NT2/D1 (cell line): ENCODE measurements around the gene IKZF2.

Source experiments
- DNase-seq: peaks from one replicate; pipeline ENCODE4 v3.0.0-alpha.2; 2011; ENCODE audit warnings: low read depth, low spot score
- H3K27me3 ChIP-seq: 2 replicates; pipeline ENCODE4 v1.6.0; 2011; ENCODE audit warnings: mild to moderate bottlenecking; ENCODE audit not compliant: insufficient read length, insufficient read depth
- H3K36me3 ChIP-seq: 2 replicates; pipeline ENCODE4 v1.6.1; 2011; ENCODE audit warnings: mild to moderate bottlenecking, low read length, mixed read lengths; ENCODE audit not compliant: insufficient read depth, insufficient read length
- H3K4me1 ChIP-seq: 2 replicates; pipeline ENCODE4 v1.5.1; 2011; ENCODE audit not compliant: insufficient read depth, insufficient read length
- H3K4me3 ChIP-seq: 2 replicates; pipeline ENCODE4 v1.5.1; 2011; ENCODE audit warnings: low read depth; ENCODE audit not compliant: insufficient read length
- H3K9ac ChIP-seq: 2 replicates; pipeline ENCODE4 v1.6.0; 2011; ENCODE audit warnings: low read depth; ENCODE audit not compliant: insufficient read length
- H3K9me3 ChIP-seq: 2 replicates; pipeline ENCODE4 v1.5.1; 2011; ENCODE audit warnings: mild to moderate bottlenecking, low read length; ENCODE audit not compliant: insufficient read depth
- SUZ12 ChIP-seq: IDR thresholded peaks from 2 replicates; pipeline ENCODE4 v1.6.1; 2011; ENCODE audit not compliant: insufficient read length, insufficient read depth; ENCODE audit errors: extremely low read depth
- YY1 ChIP-seq: IDR thresholded peaks from 2 replicates; pipeline ENCODE4 v1.6.1; 2011; ENCODE audit not compliant: insufficient read length, insufficient read depth
- ZNF274 ChIP-seq: IDR thresholded peaks from 2 replicates; pipeline ENCODE4 v1.6.1; 2011; ENCODE audit warnings: mild to moderate bottlenecking, low read depth, low read length

Gene IKZF2

DNA sequence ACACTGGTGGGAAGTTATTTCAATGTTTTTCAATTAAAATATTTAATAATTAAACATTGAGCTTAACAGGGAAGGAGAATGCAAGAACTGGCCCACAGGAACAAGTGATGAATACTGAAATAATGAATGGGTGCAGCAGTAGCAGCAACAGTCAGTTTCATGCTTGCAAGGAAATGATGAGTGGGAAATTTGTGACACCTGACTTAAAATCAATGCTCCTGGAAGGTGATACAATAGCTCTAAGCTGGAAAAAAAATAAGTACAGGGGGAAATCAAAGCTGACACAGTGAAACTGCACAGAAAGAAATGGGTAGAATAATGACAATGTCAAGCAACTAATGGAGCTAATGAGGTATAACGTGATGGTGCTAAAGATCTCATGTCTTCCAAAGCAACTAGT is 184.5 kb downstream of the IKZF2 start:
- TF ChIP-seq SUZ12 (no peak), ZNF274 (no peak), YY1 (no peak)
- no peak overlapping the region for H3K4me3 ChIP-seq
- H3K4me1 ChIP-seq: no peaks in the 10 kb centered on the region
- no peaks in the 10 kb centered on the region for H3K36me3 ChIP-seq
- no peaks in the 10 kb centered on the region for H3K27me3 ChIP-seq
- H3K9me3 ChIP-seq: no peaks in the 10 kb centered on the region
- DNase-seq: no peak
- no peak overlapping the region for H3K9ac ChIP-seq

DNA sequence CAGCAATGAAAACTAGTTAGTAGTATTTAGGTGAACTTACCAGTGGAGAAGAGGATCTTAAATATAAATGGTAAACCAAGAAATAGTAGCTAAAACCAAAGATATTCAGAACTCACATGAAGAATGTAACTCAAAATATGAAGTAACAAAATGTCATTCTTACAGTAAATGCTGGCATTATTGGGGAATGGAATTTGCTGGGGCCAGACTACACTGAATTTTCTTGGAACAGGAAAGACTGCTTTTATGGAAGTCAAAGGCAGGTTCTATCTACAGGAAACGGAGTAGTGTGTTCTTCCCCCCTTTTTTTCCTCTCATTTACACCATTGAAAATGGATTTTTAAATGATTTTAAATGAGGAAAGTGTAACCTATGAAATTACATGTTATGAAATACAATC is 188.7 kb downstream of the IKZF2 start:
- Histone ChIP-seq H3K4me3 (no peak overlapping the region), H3K9ac (no peak overlapping the region), H3K27me3 (no peaks in the 10 kb centered on the region), H3K36me3 (no peaks in the 10 kb centered on the region), H3K9me3 (no peaks in the 10 kb centered on the region), H3K4me1 (no peaks in the 10 kb centered on the region)
- DNase-seq: no peak
- TF ChIP-seq SUZ12: no peak
- TF ChIP-seq ZNF274: no peak
- no peak for TF ChIP-seq YY1

DNA sequence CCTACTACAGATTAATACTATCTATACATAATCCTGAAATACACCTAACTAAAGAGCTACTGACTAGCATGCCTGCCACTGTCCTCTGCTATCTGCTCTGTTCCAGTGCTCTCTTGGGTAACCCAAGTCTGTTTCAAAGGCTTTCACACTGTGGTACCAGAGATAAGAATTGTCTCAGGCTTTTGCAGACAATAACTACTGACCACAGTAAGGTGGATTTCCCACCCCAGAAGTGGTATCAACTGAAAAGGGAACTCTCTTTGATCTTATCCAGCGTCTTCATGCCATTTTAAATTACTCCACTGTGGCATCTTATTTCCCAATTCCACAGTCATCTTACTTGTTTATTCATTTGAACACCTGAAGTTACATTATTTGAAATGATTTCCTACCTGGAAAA is 190.2 kb downstream of the IKZF2 start:
- no peak overlapping the region for H3K9ac ChIP-seq
- H3K27me3 ChIP-seq: no peaks in the 10 kb centered on the region
- DNase-seq: no peak
- no peak overlapping the region for H3K4me3 ChIP-seq
- H3K4me1 ChIP-seq: no peaks in the 10 kb centered on the region
- no peak for TF ChIP-seq ZNF274
- no peak for TF ChIP-seq YY1
- TF ChIP-seq SUZ12: no peak
- no peaks in the 10 kb centered on the region for H3K9me3 ChIP-seq
- no peaks in the 10 kb centered on the region for H3K36me3 ChIP-seq

DNA sequence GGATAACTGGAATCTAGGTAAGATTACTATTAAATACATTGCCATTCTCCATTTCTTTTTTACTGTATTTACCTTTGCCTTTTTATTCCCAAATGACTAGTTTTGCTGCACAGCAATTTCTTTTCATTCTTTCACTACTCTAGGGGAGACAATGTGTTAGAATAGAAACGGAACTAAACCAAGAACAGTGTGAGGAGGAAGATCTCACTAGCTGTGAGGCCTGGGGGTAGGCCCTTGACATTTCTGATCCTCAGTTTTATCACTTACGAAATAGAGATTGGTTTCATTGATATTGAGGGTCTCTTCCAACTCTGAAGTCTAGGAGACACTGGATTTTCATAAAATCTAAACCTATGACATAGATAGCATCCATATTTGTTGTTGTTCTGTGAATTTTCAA is 191.1 kb downstream of the IKZF2 start:
- H3K4me3 ChIP-seq: no peak overlapping the region
- H3K9ac ChIP-seq: no peak overlapping the region
- H3K27me3 ChIP-seq: no peaks in the 10 kb centered on the region
- no peak for DNase-seq
- no peaks in the 10 kb centered on the region for H3K9me3 ChIP-seq
- no peak for TF ChIP-seq SUZ12
- TF ChIP-seq YY1: no peak
- TF ChIP-seq ZNF274: no peak
- no peaks in the 10 kb centered on the region for H3K4me1 ChIP-seq
- no peaks in the 10 kb centered on the region for H3K36me3 ChIP-seq

DNA sequence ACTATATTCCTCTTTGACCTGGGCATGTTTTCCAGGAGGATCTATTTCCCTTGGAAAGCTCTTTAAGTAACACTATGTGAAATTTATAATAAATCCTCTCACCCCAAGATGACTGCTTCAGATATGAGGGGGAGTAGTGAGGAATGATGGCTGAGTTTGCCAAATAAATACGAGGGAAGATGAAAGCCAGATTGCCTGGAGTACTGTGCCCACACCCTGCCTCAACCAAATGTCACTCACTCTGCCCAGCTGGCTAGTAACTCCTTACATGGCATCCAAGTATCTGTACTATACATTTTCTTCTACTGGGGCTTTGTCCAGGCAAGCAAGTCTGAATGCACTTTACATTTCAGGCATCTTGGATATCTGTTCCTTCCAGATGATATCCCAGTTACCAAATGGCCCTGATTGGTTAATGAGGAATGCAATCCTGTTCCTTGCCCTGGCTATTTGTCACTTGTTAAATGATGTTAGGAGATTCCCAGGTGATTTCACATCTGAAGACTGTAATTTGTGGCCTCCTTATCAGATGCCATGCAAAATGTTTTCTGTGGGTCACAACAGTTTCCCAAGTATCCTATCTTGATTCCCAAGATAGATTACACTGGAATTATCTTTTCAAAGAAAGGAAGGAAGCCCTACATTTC is 191.8 kb downstream of the IKZF2 start:
- no peaks in the 10 kb centered on the region for H3K9me3 ChIP-seq
- no peak for DNase-seq
- no peaks in the 10 kb centered on the region for H3K4me1 ChIP-seq
- no peak overlapping the region for H3K9ac ChIP-seq
- no peaks in the 10 kb centered on the region for H3K27me3 ChIP-seq
- no peaks in the 10 kb centered on the region for H3K36me3 ChIP-seq
- no peak overlapping the region for H3K4me3 ChIP-seq
- no peak for TF ChIP-seq ZNF274
- no peak for TF ChIP-seq YY1
- no peak for TF ChIP-seq SUZ12

DNA sequence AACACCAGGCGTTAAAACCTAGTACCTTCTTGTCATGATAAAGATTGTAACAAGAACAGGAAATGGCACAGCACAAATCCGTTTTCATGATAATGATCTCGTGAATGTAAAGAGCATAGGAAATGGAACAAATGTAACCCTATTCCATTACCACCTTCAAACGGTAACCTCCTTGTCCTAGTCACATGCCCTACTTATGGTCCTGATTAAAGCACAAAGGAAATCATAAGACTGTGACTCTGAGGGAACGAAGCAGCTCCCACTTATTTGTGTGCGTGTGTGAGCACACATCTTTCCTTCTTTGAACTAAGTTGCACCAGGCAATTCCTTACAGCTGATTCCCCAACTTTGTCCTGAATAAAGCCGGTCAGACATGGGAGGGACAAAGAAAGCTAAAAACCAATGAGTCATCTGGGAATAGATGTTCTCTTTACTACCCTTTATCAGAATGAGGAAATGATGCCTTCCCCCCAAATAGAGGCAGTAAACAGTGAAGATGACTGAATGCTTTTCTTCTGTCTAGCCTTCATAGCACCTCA is 192.6 kb downstream of the IKZF2 start:
- no peaks in the 10 kb centered on the region for H3K36me3 ChIP-seq
- no peak overlapping the region for H3K9ac ChIP-seq

DNA sequence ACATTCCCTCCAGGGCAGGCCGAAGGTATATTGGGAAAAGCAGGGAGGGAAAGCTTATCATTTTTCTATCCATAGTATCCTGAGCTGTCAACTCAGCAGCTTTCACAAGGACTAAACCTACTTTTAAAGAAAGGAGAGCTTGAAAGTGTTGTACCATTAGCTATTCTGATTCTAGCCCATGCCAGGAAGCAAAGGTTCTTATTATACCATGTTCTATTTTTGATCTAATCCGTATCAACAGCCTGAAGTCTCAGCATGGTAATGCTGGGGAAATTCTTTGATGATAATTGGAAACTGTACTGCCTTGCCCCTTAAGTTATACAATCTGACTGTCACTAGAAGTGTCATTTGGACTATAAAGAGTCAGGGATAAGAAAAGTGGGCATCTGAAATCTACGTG is 193.3 kb downstream of the IKZF2 start:
- no peaks in the 10 kb centered on the region for H3K36me3 ChIP-seq
- no peak overlapping the region for H3K9ac ChIP-seq
- no peaks in the 10 kb centered on the region for H3K4me1 ChIP-seq

More for the DNA sequence above, 192.6 kb downstream of the IKZF2 start:
- H3K4me3 ChIP-seq: no peak overlapping the region
- H3K27me3 ChIP-seq: no peaks in the 10 kb centered on the region
- no peaks in the 10 kb centered on the region for H3K4me1 ChIP-seq
- DNase-seq: no peak
- TF ChIP-seq YY1 (no peak), SUZ12 (no peak), ZNF274 (no peak)
- no peaks in the 10 kb centered on the region for H3K9me3 ChIP-seq

More for the DNA sequence above, 193.3 kb downstream of the IKZF2 start:
- Histone ChIP-seq H3K4me3 (no peak overlapping the region), H3K27me3 (no peaks in the 10 kb centered on the region), H3K9me3 (no peaks in the 10 kb centered on the region)
- TF ChIP-seq YY1 (no peak), SUZ12 (no peak), ZNF274 (no peak)
- DNase-seq: no peak
